ENCODE data around the gene VAT1L.

DNA sequence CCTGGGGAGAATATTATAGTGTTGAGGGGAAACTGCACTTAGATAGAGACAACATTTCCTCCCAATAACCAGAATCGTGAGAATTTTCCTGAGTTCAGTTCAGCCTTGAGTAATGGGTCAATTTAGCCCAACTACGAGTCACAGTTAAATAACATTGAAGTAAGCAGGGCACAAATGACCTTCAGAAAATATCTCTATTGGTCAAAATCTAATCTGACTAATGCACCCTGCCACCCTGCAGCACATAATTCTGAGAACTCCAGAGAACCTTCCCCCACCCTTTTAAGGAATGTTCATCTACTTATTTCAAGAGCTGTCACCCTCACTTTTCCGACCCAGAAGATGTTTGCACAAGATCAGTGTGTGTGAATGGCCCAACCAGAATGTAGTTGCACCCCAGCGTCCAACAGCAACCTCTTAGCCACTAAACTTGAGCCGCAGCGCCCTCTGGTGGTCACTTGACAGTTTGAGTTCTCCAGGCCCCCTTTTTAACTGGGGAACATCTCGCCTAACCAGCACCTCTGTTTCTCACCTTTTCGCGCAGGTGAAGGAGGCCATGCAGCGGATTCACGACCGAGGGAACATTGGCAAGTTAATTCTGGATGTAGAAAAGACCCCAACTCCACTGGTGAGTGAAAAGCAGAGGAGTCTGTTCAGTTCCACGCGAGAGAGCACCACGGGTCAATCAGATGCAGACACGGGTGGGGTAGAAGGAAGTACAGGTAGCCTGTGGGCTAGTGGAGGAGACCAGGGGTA lies 183.1 kb downstream of the VAT1L start:
- TF ChIP-seq, protein P1, sequence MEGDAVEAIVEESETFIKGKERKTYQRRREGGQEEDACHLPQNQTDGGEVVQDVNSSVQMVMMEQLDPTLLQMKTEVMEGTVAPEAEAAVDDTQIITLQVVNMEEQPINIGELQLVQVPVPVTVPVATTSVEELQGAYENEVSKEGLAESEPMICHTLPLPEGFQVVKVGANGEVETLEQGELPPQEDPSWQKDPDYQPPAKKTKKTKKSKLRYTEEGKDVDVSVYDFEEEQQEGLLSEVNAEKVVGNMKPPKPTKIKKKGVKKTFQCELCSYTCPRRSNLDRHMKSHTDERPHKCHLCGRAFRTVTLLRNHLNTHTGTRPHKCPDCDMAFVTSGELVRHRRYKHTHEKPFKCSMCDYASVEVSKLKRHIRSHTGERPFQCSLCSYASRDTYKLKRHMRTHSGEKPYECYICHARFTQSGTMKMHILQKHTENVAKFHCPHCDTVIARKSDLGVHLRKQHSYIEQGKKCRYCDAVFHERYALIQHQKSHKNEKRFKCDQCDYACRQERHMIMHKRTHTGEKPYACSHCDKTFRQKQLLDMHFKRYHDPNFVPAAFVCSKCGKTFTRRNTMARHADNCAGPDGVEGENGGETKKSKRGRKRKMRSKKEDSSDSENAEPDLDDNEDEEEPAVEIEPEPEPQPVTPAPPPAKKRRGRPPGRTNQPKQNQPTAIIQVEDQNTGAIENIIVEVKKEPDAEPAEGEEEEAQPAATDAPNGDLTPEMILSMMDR (conservative IDR thresholded peaks at IDR 0.05 in 1 of 2, IDR thresholded peaks at IDR 0.05 in 1 of 2; ENCODE audit: low read depth in 1 of 2, low read length in 2 of 2), result peak; percentile 70 to 77
- TF ChIP-seq EZH2 (IDR thresholded peaks at IDR 0.05; ENCODE audit: low read length, missing control alignments), result no peak
